ENCODE results near the gene PLOD2. TPM values are rescaled to one million over a fixed set of nuclear protein-coding genes. Genes with fewer than 3 reads are reported as not detected.

The PLOD2 gene
- total and polyA plus RNA-seq, 9 of the 15 experiments (the other 6 are each of a cell fraction or from before 2014, with no cell fraction given): 0.18 to 1.5 (median 0.58) TPM

DNA sequence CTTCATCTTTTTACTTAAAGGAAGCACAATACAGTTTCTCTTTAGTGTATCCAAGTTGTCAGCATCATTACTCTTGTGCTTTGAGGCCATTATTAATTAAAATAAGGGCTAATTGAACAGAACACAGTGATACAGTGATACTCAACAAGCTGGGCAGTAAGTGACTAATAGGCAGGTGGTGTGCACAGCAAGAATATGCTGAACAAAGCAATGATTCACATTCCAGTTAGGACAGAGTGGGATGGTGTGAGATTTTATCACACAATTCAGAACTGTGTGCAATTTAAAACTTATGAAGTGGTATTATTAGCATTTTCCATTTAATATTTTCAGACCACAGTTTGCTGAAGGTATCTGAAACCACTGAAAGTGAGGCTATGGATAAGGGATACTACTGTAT, 116.9 kb downstream of the PLOD2 start:
- H3K79me2 ChIP-seq (ENCODE audit: control insufficient read depth, insufficient read depth, low read length): no peaks in the 10 kb centered on the region
- no peaks in the 10 kb centered on the region; the same call in none of the 2 replicates for H3K9me3 ChIP-seq (replicated peaks; ENCODE audit: control insufficient read depth, insufficient read depth, low read depth, low read length)
- no peaks in the 10 kb centered on the region for H3K36me3 ChIP-seq (ENCODE audit: control insufficient read depth, insufficient read depth, low read length)
- H3K4me3 ChIP-seq: no peak overlapping the region
- ChIA-PET CTCF (ENCODE audit: low intra/inter-chr PET ratio) (no interaction called here), POLR2A (no interaction called here)
- BruUV-seq (replicated peaks): no TSS peak
- no peak overlapping the region for H3K27ac ChIP-seq (ENCODE audit: extremely low read depth, low read depth, low read length)
- TF ChIP-seq HCFC1 (IDR thresholded peaks at IDR 0.05; ENCODE audit: low read depth, low read length) (no peak), CHCHD3 (CRISPR knock-in tag; IDR thresholded peaks at IDR 0.05) (no peak), FOXJ3 (CRISPR knock-in tag; IDR thresholded peaks at IDR 0.05) (no peak), CBX2 (IDR thresholded peaks at IDR 0.05; ENCODE audit: insufficient read depth, low read length, poor library complexity, severe bottlenecking) (no peak), EZH2 (IDR thresholded peaks at IDR 0.05; ENCODE audit: borderline replicate concordance, low read depth, low read length) (no peak), HNRNPK (IDR thresholded peaks at IDR 0.05; ENCODE audit: low read depth, low read length, poor library complexity, severe bottlenecking) (no peak), FOXJ2 (tag; IDR thresholded peaks at IDR 0.05) (no peak), POU5F1 (IDR thresholded peaks at IDR 0.05; ENCODE audit: borderline replicate concordance, low read depth, low read length, partially characterized antibody) (no peak), ZNF324 (CRISPR knock-in tag; IDR thresholded peaks at IDR 0.05) (no peak), SAFB2 (IDR thresholded peaks at IDR 0.05; ENCODE audit: borderline replicate concordance, low read depth, low read length, severe bottlenecking) (no peak), ILK (tag; IDR thresholded peaks at IDR 0.05; ENCODE audit: borderline replicate concordance, low read depth) (no peak)
- TF ChIP-seq, protein P1, sequence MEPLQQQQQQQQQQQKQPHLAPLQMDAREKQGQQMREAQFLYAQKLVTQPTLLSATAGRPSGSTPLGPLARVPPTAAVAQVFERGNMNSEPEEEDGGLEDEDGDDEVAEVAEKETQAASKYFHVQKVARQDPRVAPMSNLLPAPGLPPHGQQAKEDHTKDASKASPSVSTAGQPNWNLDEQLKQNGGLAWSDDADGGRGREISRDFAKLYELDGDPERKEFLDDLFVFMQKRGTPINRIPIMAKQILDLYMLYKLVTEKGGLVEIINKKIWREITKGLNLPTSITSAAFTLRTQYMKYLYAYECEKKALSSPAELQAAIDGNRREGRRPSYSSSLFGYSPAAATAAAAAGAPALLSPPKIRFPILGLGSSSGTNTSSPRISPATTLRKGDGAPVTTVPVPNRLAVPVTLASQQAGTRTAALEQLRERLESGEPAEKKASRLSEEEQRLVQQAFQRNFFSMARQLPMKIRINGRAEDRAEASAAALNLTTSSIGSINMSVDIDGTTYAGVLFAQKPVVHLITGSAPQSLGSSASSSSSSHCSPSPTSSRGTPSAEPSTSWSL (CRISPR knock-in tag; IDR thresholded peaks at IDR 0.05; ENCODE audit: borderline replicate concordance): no peak
- TF ChIP-seq, protein P2, sequence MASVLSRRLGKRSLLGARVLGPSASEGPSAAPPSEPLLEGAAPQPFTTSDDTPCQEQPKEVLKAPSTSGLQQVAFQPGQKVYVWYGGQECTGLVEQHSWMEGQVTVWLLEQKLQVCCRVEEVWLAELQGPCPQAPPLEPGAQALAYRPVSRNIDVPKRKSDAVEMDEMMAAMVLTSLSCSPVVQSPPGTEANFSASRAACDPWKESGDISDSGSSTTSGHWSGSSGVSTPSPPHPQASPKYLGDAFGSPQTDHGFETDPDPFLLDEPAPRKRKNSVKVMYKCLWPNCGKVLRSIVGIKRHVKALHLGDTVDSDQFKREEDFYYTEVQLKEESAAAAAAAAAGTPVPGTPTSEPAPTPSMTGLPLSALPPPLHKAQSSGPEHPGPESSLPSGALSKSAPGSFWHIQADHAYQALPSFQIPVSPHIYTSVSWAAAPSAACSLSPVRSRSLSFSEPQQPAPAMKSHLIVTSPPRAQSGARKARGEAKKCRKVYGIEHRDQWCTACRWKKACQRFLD (CRISPR knock-in tag; IDR thresholded peaks at IDR 0.05): no peak
- TF ChIP-seq, protein P3, sequence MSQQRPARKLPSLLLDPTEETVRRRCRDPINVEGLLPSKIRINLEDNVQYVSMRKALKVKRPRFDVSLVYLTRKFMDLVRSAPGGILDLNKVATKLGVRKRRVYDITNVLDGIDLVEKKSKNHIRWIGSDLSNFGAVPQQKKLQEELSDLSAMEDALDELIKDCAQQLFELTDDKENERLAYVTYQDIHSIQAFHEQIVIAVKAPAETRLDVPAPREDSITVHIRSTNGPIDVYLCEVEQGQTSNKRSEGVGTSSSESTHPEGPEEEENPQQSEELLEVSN (IDR thresholded peaks at IDR 0.05; ENCODE audit: borderline replicate concordance in 1 of 2, extremely low read depth in 1 of 2, insufficient read depth in 1 of 2, insufficient read length in 1 of 2, low read depth in 1 of 2, low read length in 1 of 2, poor library complexity in 1 of 2, severe bottlenecking in 1 of 2): no peak
- H3K27me3 ChIP-seq (ENCODE audit: control insufficient read depth in 2 of 2, insufficient read depth in 2 of 2, low read length in 2 of 2): no peaks in the 10 kb centered on the region
- H3K4me2 ChIP-seq (ENCODE audit: insufficient read depth, low read length): no peak overlapping the region
- no peaks in the 10 kb centered on the region for H4K20me1 ChIP-seq (replicated peaks; ENCODE audit: control insufficient read depth, insufficient read depth, low read length)
- no peaks in the 10 kb centered on the region for H3K9me1 ChIP-seq (ENCODE audit: control insufficient read depth, insufficient read depth, low read length)
- H3K4me1 ChIP-seq (replicated peaks in 1 of 2; ENCODE audit: control insufficient read depth in 2 of 2, insufficient read depth in 2 of 2, low read length in 2 of 2): no peaks in the 10 kb centered on the region
- FAIRE-seq (no peak), DNase-seq (ENCODE audit: extremely low read depth in 1 of 4, low spot score in 3 of 4) (no peak), ATAC-seq (no peak)
- H3K9ac ChIP-seq (ENCODE audit: insufficient read depth in 1 of 2, low read depth in 2 of 2, low read length in 2 of 2): no peak overlapping the region
- in situ Hi-C loops (cut with MboI): no loop called here
- intact Hi-C loops (cut with micrococcal nuclease): no loop called here
- no peak overlapping the region for H2AFZ ChIP-seq (ENCODE audit: low read depth, low read length)
